H9 (cell line): ENCODE data around the gene ZSWIM5. TPM values are rescaled to one million over a fixed set of nuclear protein-coding genes. Genes with fewer than 3 reads are reported as not detected.

ENCODE experiments used
- DNase-seq: peaks from one replicate; pipeline ENCODE4 v3.0.0-alpha.2; 2017
- H2AFZ ChIP-seq: one replicate; pipeline ENCODE4 v1.6.1; 2013; ENCODE audit warnings: mild to moderate bottlenecking, low read length, control low read depth, moderate library complexity
- H2AK5ac ChIP-seq: 2 replicates; pipeline ENCODE4 v1.6.1; 2013; ENCODE audit warnings: low read length, control low read depth, mixed read lengths; ENCODE audit not compliant: insufficient read length
- H2BK120ac ChIP-seq: one replicate; pipeline ENCODE4 v1.6.1; 2013; ENCODE audit warnings: low read depth, mild to moderate bottlenecking, low read length, control low read depth, inconsistent platforms; ENCODE audit not compliant: poor library complexity, severe bottlenecking
- H2BK12ac ChIP-seq: 2 replicates; pipeline ENCODE4 v1.6.1; 2013; ENCODE audit warnings: low read length, control low read depth, mixed read lengths, low read depth; ENCODE audit not compliant: insufficient read length
- H2BK15ac ChIP-seq: 2 replicates; pipeline ENCODE4 v1.6.1; 2013; ENCODE audit warnings: low read depth, low read length, control low read depth
- H2BK20ac ChIP-seq: one replicate; pipeline ENCODE4 v1.6.1; 2013; ENCODE audit warnings: low read depth, mild to moderate bottlenecking, low read length, control low read depth, inconsistent platforms; ENCODE audit not compliant: poor library complexity, severe bottlenecking
- H2BK5ac ChIP-seq: 2 replicates; pipeline ENCODE4 v1.6.1; 2013; ENCODE audit warnings: low read length, control low read depth, mixed read lengths; ENCODE audit not compliant: insufficient read length
- H3K14ac ChIP-seq: 2 replicates; pipeline ENCODE4 v1.6.1; 2013; ENCODE audit warnings: low read length, control low read depth; ENCODE audit not compliant: insufficient read depth
- H3K18ac ChIP-seq: 2 replicates; pipeline ENCODE4 v1.6.1; 2013; ENCODE audit warnings: low read depth, mild to moderate bottlenecking, mixed read lengths, low read length, control low read depth; ENCODE audit not compliant: insufficient read length
- H3K23ac ChIP-seq: 2 replicates; pipeline ENCODE4 v1.6.1; 2013; ENCODE audit warnings: low read length, control low read depth, mixed read lengths, low read depth; ENCODE audit not compliant: insufficient read length
- H3K23me2 ChIP-seq: 2 replicates; pipeline ENCODE4 v1.6.1; 2013; ENCODE audit warnings: low read depth, mild to moderate bottlenecking, mixed read lengths, low read length, control low read depth; ENCODE audit not compliant: insufficient read length, poor library complexity, severe bottlenecking
- H3K27ac ChIP-seq: 2 replicates; pipeline ENCODE4 v1.5.1; 2013; ENCODE audit warnings: low read length, control low read depth, mixed read lengths, low read depth; ENCODE audit not compliant: insufficient read length
- H3K27me3 ChIP-seq: 2 replicates; pipeline ENCODE4 v1.6.1; 2013; ENCODE audit warnings: low read length, control low read depth, inconsistent platforms; ENCODE audit not compliant: insufficient read depth
- H3K4ac ChIP-seq: 2 replicates; pipeline ENCODE4 v1.6.1; 2013; ENCODE audit warnings: low read depth, mild to moderate bottlenecking, control low read depth, inconsistent platforms, low read length, moderate library complexity
- H3K4me1 ChIP-seq: 2 replicates; pipeline ENCODE4 v1.6.1; 2013; ENCODE audit warnings: low read length, control low read depth, inconsistent platforms; ENCODE audit not compliant: insufficient read depth
- H3K4me2 ChIP-seq: 2 replicates; pipeline ENCODE4 v1.6.1; 2013; ENCODE audit warnings: low read length, control low read depth, mixed read lengths; ENCODE audit not compliant: insufficient read length, insufficient read depth
- H3K56ac ChIP-seq: 2 replicates; pipeline ENCODE4 v1.6.1; 2013; ENCODE audit warnings: low read depth, mild to moderate bottlenecking, mixed read lengths, low read length, control low read depth; ENCODE audit not compliant: insufficient read length
- H3K79me1 ChIP-seq: 2 replicates; pipeline ENCODE4 v1.6.1; 2013; ENCODE audit warnings: low read depth, mild to moderate bottlenecking, moderate library complexity, low read length, control low read depth, inconsistent platforms; ENCODE audit not compliant: insufficient read depth, poor library complexity, severe bottlenecking
- H3K79me2 ChIP-seq: 2 replicates; pipeline ENCODE4 v1.6.1; 2013; ENCODE audit warnings: low read length, control low read depth, inconsistent platforms; ENCODE audit not compliant: insufficient read depth
- H3K9ac ChIP-seq: 2 replicates; pipeline ENCODE4 v1.6.1; 2013; ENCODE audit warnings: low read length, control low read depth, mixed read lengths; ENCODE audit not compliant: insufficient read length; ENCODE audit errors: extremely low read depth
- H3K9me3 ChIP-seq: one replicate; pipeline ENCODE4 v1.6.1; 2013; ENCODE audit warnings: low read depth, low read length, inconsistent platforms; ENCODE audit not compliant: control insufficient read depth
- H3T11ph ChIP-seq: one replicate; pipeline ENCODE4 v1.6.1; 2013; ENCODE audit warnings: mild to moderate bottlenecking, low read length, control low read depth, inconsistent platforms
- H4K20me1 ChIP-seq: one replicate; pipeline ENCODE4 v1.6.1; 2013; ENCODE audit not compliant: control insufficient read depth, insufficient read length, insufficient read depth
- H4K5ac ChIP-seq: 2 replicates; pipeline ENCODE4 v1.6.1; 2013; ENCODE audit warnings: low read depth, mild to moderate bottlenecking, mixed read lengths, low read length, control low read depth; ENCODE audit not compliant: insufficient read length
- H4K8ac ChIP-seq: replicated peaks from 2 replicates; pipeline ENCODE4 v1.6.1; 2013; ENCODE audit warnings: low read length, control low read depth, mixed read lengths, low read depth; ENCODE audit not compliant: insufficient read length
- H4K91ac ChIP-seq: 2 replicates; pipeline ENCODE4 v1.6.1; 2013; ENCODE audit warnings: low read depth, mild to moderate bottlenecking, moderate library complexity, mixed read lengths, low read length, control low read depth; ENCODE audit not compliant: insufficient read length
- H3K27ac Mint-ChIP-seq, 3 experiments: 2 replicates in 2 of 3; 3 replicates in 1 of 3; pipeline ENCODE4 v1.8.0; 2020 to 2021; ENCODE audit warnings: mixed read lengths in 3 of 3, mild to moderate bottlenecking in 1 of 3, moderate library complexity in 1 of 3
- H3K27me3 Mint-ChIP-seq: 2 replicates; pipeline ENCODE4 v1.8.0; 2021; ENCODE audit warnings: low read depth, mild to moderate bottlenecking, moderate library complexity, mixed read lengths
- H3K36me3 Mint-ChIP-seq, 3 experiments: 2 replicates in 2 of 3; 3 replicates in 1 of 3; pipeline ENCODE4 v1.8.0; 2020 to 2021; ENCODE audit warnings: low read depth in 3 of 3, mixed read lengths in 3 of 3; ENCODE audit not compliant: insufficient read depth in 1 of 3
- H3K4me1 Mint-ChIP-seq, 2 experiments: 2 replicates each; pipeline ENCODE4 v1.8.0; 2020; ENCODE audit warnings: mixed read lengths in 2 of 2
- H3K4me3 Mint-ChIP-seq, 2 experiments: 2 replicates in 1 of 2; 3 replicates in 1 of 2; pipeline ENCODE4 v1.8.0; 2020 to 2021; ENCODE audit warnings: mild to moderate bottlenecking in 2 of 2, mixed read lengths in 2 of 2, moderate library complexity in 1 of 2
- H3K9me3 Mint-ChIP-seq, 2 experiments: 2 replicates in 1 of 2; 3 replicates in 1 of 2; pipeline ENCODE4 v1.8.0; 2020; ENCODE audit warnings: mild to moderate bottlenecking in 2 of 2, mixed read lengths in 2 of 2, moderate library complexity in 1 of 2
- CTCF ChIP-seq: fragments of 200-600 bp; sonication (generic); conservative IDR thresholded peaks from 3 replicates; pipeline ENCODE4 v1.8.0; 2021; ENCODE audit warnings: antibody characterized with exemption, mild to moderate bottlenecking
- WGBS: extraction: QIAGEN DNeasy Blood & Tissue Kit; methylation state at CpG from one replicate; pipeline ENCODE4 v1.1.7; 2013; ENCODE audit warnings: missing lambda C conversion rate, low lambda C conversion rate, mixed read lengths; ENCODE audit not compliant: insufficient read length; ENCODE audit errors: extremely low coverage; 5-methylcytosine and 5-hydroxymethylcytosine counted together
- total RNA-seq: library from RNA; stranded (reverse); gene quantifications from 2 replicates; pipeline ENCODE4 v1.2.1, GENCODE V29; 2021

Gene ZSWIM5
- total RNA-seq, 1 experiment from 2014 or later, result 3.5 TPM

- no peak for DNase-seq
- Histone ChIP-seq H3K18ac (no peak overlapping the region), H3K27me3 (no peaks in the 10 kb centered on the region), H4K20me1 (no peaks in the 10 kb centered on the region), H4K91ac (no peak overlapping the region), H3K9ac (no peak overlapping the region), H3K23ac (no peak overlapping the region), H2AK5ac (no peak overlapping the region), H2AFZ (no peak overlapping the region), H3K14ac (no peak overlapping the region), H3K4me2 (no peak overlapping the region), H2BK20ac (no peak overlapping the region), H4K8ac (no peak overlapping the region), H3K4ac (no peak overlapping the region), H2BK5ac (no peak overlapping the region), H2BK120ac (no peak overlapping the region), H3K4me1 (no peaks in the 10 kb centered on the region), H4K5ac (no peak overlapping the region), H2BK12ac (no peak overlapping the region), H3K9me3 (no peaks in the 10 kb centered on the region), H2BK15ac (no peak overlapping the region), H3K79me1 (no peaks in the 10 kb centered on the region), H3K56ac (no peak overlapping the region), H3K27ac (no peak overlapping the region), H3K23me2 (no peaks in the 10 kb centered on the region), H3K79me2 (no peaks in the 10 kb centered on the region), H3T11ph (no peak overlapping the region)
- H3K4me3 Mint-ChIP-seq, result no peak overlapping the region
- no peaks in the 10 kb centered on the region for H3K27me3 Mint-ChIP-seq
- TF ChIP-seq CTCF, result no peak
- H3K9me3 Mint-ChIP-seq, result no peaks in the 10 kb centered on the region
- H3K27ac Mint-ChIP-seq, result no peak overlapping the region; a peak in 1 of 7 replicates
- no peaks in the 10 kb centered on the region for H3K4me1 Mint-ChIP-seq
- no peaks in the 10 kb centered on the region for H3K36me3 Mint-ChIP-seq
- WGBS, result no CpG with 5 or more reads among the region's 7 CpGs
Observed at GRCh38 chr1:45035631-45036301, 170.6 kb downstream of the ZSWIM5 start.
